Stimulated activated naive B cell treated with anti-CD40 and anti-IgM and Interleukin-4, amounts not matched to agents 10 μg/mL and 1 μg/mL and 100 μg/mL, for 72 hours (primary cell): ENCODE data around the gene BNC2.

Experiments used
- ATAC-seq, 2 donors: fragments of 150-1000 bp; cut with Tn5 transposase; replicated peaks; 2 replicates each; pipeline ENCODE4 v1.10.0; 2021; ENCODE audit warnings: moderate library complexity in 1 of 2
- DNase-seq: peaks from one replicate; pipeline ENCODE4 v3.0.0; 2021
- H3K27ac Mint-ChIP-seq: one replicate; pipeline ENCODE4 v1.8.0; 2022; ENCODE audit warnings: mild to moderate bottlenecking, mixed read lengths
- H3K27me3 Mint-ChIP-seq, 2 donors: one replicate each; pipeline ENCODE4 v1.8.0; 2022; ENCODE audit warnings: mixed read lengths in 2 of 2
- H3K36me3 Mint-ChIP-seq, 2 donors: one replicate each; pipeline ENCODE4 v1.8.0; 2022; ENCODE audit warnings: mixed read lengths in 2 of 2, mild to moderate bottlenecking in 1 of 2
- H3K4me1 Mint-ChIP-seq, 2 donors: one replicate each; pipeline ENCODE4 v1.8.0; 2022; ENCODE audit warnings: mixed read lengths in 2 of 2, mild to moderate bottlenecking in 1 of 2
- H3K4me3 Mint-ChIP-seq, 2 donors: one replicate each; pipeline ENCODE4 v1.8.0; 2022; ENCODE audit warnings: mild to moderate bottlenecking in 2 of 2, mixed read lengths in 2 of 2, moderate library complexity in 1 of 2
- H3K9me3 Mint-ChIP-seq, 2 donors: one replicate each; pipeline ENCODE4 v1.8.0; 2022; ENCODE audit warnings: mixed read lengths in 2 of 2, mild to moderate bottlenecking in 1 of 2

BNC2 gene

DNA sequence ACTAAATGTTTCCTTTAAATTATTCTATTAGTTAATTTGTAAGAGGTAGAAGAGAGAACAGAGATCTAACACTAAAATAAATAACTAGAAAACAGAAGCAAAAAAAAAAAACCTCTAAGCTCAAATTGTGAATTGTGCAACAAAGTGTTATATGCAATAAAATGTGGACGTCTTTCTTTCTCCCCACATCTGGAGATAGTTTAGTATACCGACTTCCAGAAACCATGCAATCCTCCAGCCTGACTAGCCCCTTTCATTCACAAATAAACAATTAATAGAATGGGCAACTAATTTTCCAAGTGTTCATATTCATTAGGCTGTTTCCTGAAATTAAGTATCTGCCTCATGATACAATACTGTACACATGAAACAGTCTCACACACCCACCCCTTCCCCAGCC lies 258.5 kb downstream of the BNC2 start:
- Mint-ChIP-seq H3K4me3 (no peak overlapping the region), H3K27me3 (no peaks in the 10 kb centered on the region), H3K9me3 (peaks cover 0 to 2% of the 10 kb centered on the region in 2 donors), H3K36me3 (no peaks in the 10 kb centered on the region), H3K27ac (no peak overlapping the region), H3K4me1 (no peaks in the 10 kb centered on the region)
- ATAC-seq (no peak), DNase-seq (no peak)

DNA sequence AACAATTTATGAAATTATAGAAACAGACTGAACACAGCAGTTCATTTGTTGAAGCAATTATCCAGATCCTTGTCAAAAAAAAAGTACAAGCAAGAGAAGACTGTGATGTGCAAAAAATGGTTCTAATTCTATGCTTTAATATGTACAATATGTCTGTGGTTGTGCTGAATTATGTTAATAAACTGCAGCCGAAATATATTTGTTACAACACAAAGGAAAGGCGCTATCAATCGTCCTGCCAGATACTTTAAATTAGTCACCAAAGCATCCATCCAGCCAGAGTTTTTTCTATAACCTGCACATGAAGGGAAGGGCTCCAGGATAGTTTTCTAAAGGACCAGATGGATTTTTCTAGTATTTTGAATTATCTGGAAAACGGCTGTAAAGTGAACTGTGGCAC lies 259.5 kb downstream of the BNC2 start:
- no peaks in the 10 kb centered on the region for H3K27me3 Mint-ChIP-seq
- H3K4me3 Mint-ChIP-seq: no peak overlapping the region
- no peaks in the 10 kb centered on the region for H3K4me1 Mint-ChIP-seq
- H3K36me3 Mint-ChIP-seq: no peaks in the 10 kb centered on the region
- no peak overlapping the region for H3K27ac Mint-ChIP-seq
- ATAC-seq (no peak), DNase-seq (no peak)
- peaks cover 0 to 2% of the 10 kb centered on the region in 2 donors for H3K9me3 Mint-ChIP-seq

- no peak for ATAC-seq
- Mint-ChIP-seq H3K4me1 (no peaks in the 10 kb centered on the region), H3K27ac (no peak overlapping the region), H3K27me3 (no peaks in the 10 kb centered on the region), H3K9me3 (peaks cover 0 to 2% of the 10 kb centered on the region in 2 donors), H3K4me3 (no peak overlapping the region), H3K36me3 (no peaks in the 10 kb centered on the region)
- no peak for DNase-seq
Observed at GRCh38 chr9:16610538-16610937, 259.9 kb downstream of the BNC2 start.

DNA sequence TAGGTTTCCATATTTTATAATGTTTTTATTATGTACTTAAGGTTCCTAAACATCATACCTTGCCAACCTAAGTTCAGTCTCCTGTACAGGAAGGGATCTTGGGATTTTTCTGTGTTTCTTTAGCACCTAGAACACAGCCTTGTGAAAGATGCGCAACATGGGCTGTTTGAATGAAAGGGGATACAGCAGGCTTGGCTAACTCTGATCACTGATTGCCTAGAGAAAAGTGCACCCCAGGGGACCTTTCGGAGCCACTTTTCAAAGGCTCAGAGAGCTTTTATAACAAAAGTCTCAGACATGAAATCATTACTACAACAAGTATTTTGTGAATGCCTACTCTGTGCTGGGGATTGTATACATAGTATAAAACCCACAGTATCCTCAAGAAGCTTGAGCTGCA lies 261.6 kb downstream of the BNC2 start:
- H3K27me3 Mint-ChIP-seq: no peaks in the 10 kb centered on the region

DNA sequence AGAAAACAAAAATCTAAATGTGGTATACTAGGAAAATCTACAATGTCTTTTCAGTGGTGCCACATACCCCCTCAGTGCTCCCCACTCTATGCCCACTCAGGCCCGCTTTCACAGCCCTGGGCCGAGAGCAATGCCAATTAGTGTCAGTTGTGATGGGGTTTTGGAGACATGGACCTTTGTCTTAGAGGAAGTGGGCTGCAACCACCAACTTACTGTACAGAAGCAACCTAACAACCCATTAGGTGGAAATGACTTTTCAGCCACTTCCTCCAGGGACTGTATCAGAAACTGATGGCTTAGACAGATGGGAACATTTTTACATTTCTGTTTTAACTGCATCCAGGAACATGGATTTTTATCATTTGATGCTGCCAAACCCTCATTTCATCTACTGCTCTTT lies 268.0 kb downstream of the BNC2 start:
- no peaks in the 10 kb centered on the region for H3K27me3 Mint-ChIP-seq
- no peak overlapping the region for H3K4me3 Mint-ChIP-seq
- peaks cover 0 to 2% of the 10 kb centered on the region in 2 donors for H3K9me3 Mint-ChIP-seq
- H3K36me3 Mint-ChIP-seq: no peaks in the 10 kb centered on the region
- no peak overlapping the region for H3K27ac Mint-ChIP-seq
- ATAC-seq (no peak), DNase-seq (no peak)
- no peaks in the 10 kb centered on the region for H3K4me1 Mint-ChIP-seq

More for the DNA sequence above, 261.6 kb downstream of the BNC2 start:
- peaks cover 0 to 2% of the 10 kb centered on the region in 2 donors for H3K9me3 Mint-ChIP-seq
- H3K4me1 Mint-ChIP-seq: no peaks in the 10 kb centered on the region
- no peak overlapping the region for H3K27ac Mint-ChIP-seq
- H3K36me3 Mint-ChIP-seq: no peaks in the 10 kb centered on the region
- no peak overlapping the region for H3K4me3 Mint-ChIP-seq
- DNase-seq (no peak), ATAC-seq (no peak)

GRCh38 chr9:16601991-16602390 lies 268.5 kb downstream of the BNC2 start:
- H3K27me3 Mint-ChIP-seq: no peaks in the 10 kb centered on the region
- no peaks in the 10 kb centered on the region for H3K36me3 Mint-ChIP-seq
- ATAC-seq: no peak
- no peaks in the 10 kb centered on the region for H3K4me1 Mint-ChIP-seq
- no peak overlapping the region for H3K27ac Mint-ChIP-seq
- H3K4me3 Mint-ChIP-seq: no peak overlapping the region
- no peaks in the 10 kb centered on the region for H3K9me3 Mint-ChIP-seq
- DNase-seq: no peak

GRCh38 chr9:16598316-16598715 lies 272.2 kb downstream of the BNC2 start:
- Mint-ChIP-seq H3K9me3 (no peaks in the 10 kb centered on the region), H3K36me3 (no peaks in the 10 kb centered on the region), H3K27ac (no peak overlapping the region), H3K27me3 (no peaks in the 10 kb centered on the region), H3K4me3 (no peak overlapping the region), H3K4me1 (no peaks in the 10 kb centered on the region)
- no peak for DNase-seq
- no peak for ATAC-seq

DNA sequence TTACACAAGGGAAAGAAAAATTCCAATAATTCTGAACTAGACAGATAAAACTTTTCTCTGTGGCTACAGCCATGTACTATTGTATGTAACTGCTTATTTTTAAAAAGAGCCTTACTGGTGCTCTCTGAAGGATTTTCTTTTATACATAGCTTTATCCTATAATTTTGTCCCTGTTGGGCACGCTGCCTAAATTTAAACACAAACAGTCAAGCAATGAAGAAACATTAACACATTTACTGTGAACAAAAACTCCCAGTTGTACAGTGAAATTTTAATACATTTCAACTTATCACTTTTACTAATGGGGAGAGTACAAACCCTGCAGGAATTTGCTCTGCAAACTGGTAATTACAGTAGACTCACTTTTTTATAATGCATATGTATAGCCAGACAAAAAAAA lies 273.3 kb downstream of the BNC2 start:
- Mint-ChIP-seq H3K27ac (no peak overlapping the region), H3K4me3 (no peak overlapping the region)
- no peak for ATAC-seq

DNA sequence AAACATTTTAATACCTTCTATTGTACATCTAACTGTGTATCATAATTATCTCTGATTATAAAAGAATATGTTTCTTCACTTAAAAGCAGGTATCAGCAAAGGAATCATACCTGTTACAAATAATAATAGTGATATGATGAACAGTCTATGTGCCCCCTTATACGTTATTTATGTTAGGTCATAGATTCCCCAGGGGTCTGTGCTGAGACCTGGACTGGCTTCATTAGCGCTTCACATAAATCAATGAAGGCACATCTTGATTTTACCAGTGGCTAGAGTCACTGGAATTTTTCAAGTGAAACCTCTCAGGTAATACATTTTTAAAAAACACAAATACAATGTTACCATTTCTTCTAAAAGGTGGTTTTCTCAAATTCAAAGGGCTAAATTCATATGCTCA lies 275.2 kb downstream of the BNC2 start:
- Mint-ChIP-seq H3K27ac (no peak overlapping the region), H3K4me3 (no peak overlapping the region), H3K27me3 (no peaks in the 10 kb centered on the region), H3K4me1 (no peaks in the 10 kb centered on the region), H3K36me3 (no peaks in the 10 kb centered on the region), H3K9me3 (no peaks in the 10 kb centered on the region)
- no peak for ATAC-seq
- no peak for DNase-seq

More for the DNA sequence above, 273.3 kb downstream of the BNC2 start:
- DNase-seq: no peak
- no peaks in the 10 kb centered on the region for H3K9me3 Mint-ChIP-seq
- H3K27me3 Mint-ChIP-seq: no peaks in the 10 kb centered on the region
- H3K4me1 Mint-ChIP-seq: no peaks in the 10 kb centered on the region
- no peaks in the 10 kb centered on the region for H3K36me3 Mint-ChIP-seq

DNA sequence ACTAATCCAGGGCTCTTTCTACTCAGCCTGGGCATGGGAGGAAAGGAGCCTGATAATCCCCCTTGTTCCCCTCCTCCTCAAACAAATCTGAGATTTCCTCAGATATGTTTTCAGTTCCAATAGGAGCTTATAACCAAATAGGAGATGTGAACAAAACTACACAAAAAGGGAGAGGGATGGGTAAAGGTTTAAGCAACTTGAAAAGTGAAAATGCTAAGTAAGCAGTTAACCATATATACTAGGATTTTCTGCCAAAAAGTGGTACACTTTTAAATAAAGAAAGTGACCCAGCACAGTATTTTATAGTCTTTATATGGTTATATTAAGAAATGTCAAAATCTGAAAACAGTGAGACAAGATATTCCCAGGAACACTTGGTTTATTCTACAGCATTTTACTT lies 275.7 kb downstream of the BNC2 start:
- no peaks in the 10 kb centered on the region for H3K4me1 Mint-ChIP-seq
- no peak for ATAC-seq
- H3K27me3 Mint-ChIP-seq: no peaks in the 10 kb centered on the region
- no peak overlapping the region for H3K4me3 Mint-ChIP-seq
- H3K36me3 Mint-ChIP-seq: no peaks in the 10 kb centered on the region
- no peak overlapping the region for H3K27ac Mint-ChIP-seq
- H3K9me3 Mint-ChIP-seq: no peaks in the 10 kb centered on the region
- no peak for DNase-seq

DNA sequence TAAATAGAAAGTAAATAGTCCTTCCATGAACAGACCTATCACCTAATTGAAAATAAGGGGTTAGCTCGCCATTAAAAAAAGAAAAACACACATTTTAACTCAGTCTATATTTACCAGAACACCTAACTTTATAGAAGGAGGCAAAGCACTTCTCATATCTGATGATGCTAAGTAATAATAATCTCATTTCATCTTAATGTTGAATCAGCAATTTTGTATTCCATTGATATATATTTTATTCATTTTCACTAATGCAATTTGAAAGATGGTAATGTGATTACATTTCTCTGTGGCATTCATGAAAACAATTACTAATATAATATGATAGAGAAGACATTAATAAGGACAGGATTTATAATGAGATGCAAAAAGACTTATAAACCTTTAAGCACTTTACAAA lies 276.7 kb downstream of the BNC2 start:
- DNase-seq: no peak
- Mint-ChIP-seq H3K4me1 (no peaks in the 10 kb centered on the region), H3K9me3 (no peaks in the 10 kb centered on the region), H3K27me3 (no peaks in the 10 kb centered on the region), H3K4me3 (no peak overlapping the region), H3K27ac (no peak overlapping the region), H3K36me3 (no peaks in the 10 kb centered on the region)
- no peak for ATAC-seq

DNA sequence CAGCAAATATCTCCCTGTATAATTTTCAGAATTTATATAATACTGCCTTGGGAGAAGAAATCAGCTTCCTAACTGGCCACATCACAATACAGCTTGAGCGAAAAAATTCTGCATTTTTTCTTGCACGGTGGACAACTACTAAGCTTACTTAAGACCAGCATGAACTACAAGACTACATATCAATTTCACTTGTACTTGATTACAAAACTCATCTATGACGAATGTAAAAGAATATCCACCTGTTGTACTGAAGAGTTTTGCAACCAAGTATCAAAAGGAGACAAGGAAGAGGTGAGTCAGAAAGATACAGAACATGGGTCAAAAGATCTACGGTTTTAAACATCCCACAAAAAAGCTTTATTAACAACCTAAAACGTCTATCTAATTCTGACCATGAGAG lies 279.4 kb downstream of the BNC2 start:
- DNase-seq (no peak), ATAC-seq (no peak)
- Mint-ChIP-seq H3K9me3 (no peaks in the 10 kb centered on the region), H3K36me3 (no peaks in the 10 kb centered on the region), H3K27ac (no peak overlapping the region), H3K4me1 (no peaks in the 10 kb centered on the region), H3K27me3 (no peaks in the 10 kb centered on the region), H3K4me3 (no peak overlapping the region)

GRCh38 chr9:16585591-16585990 lies 284.9 kb downstream of the BNC2 start:
- ATAC-seq (no peak), DNase-seq (no peak)
- Mint-ChIP-seq H3K27me3 (no peaks in the 10 kb centered on the region), H3K36me3 (no peaks in the 10 kb centered on the region), H3K4me3 (no peak overlapping the region), H3K9me3 (no peaks in the 10 kb centered on the region), H3K4me1 (no peaks in the 10 kb centered on the region), H3K27ac (no peak overlapping the region)

DNA sequence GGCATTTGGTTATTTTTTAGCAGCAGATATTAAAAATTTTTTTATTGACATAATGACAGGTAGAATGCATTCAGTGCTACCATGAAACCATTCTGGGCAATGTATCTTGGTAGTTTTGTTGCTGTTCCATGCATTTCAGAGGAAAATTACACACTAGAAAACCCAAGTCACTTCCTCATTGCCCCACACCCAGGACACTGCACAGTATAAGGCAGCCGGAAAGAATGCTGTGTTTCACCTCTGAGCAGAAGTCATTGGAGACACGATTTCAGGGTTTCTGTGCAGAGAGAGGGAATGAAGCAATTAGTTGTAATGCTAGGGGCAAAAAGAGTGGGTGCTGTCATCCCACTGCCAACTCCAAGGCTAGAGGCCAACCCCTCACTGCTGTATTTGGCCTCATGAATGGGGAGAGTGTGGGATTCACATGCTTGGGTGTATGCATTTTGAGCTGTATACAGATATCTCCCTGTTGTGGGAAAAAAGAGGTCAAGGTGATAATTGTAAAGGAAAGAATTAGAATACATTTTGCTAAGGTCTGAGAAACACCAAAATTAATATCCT lies 290.5 kb downstream of the BNC2 start:
- Mint-ChIP-seq H3K36me3 (no peaks in the 10 kb centered on the region), H3K4me1 (no peaks in the 10 kb centered on the region), H3K27me3 (no peaks in the 10 kb centered on the region), H3K9me3 (peaks cover 0 to 2% of the 10 kb centered on the region in 2 donors), H3K27ac (no peak overlapping the region), H3K4me3 (no peak overlapping the region)
- no peak for ATAC-seq
- DNase-seq: no peak

DNA sequence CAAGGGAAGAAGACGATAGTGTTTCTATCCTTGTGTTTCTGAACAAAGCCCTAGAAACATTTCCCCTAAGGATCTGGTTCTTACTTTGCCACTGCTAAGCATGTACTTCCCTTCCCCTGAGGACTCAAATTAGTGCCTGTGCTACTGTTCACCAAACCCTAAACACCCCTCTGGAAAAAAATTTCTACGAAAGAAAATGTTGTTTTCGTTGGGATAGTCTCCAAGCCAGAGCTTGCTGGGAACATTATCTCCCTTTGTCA lies 294.6 kb downstream of the BNC2 start:
- Mint-ChIP-seq H3K9me3 (peaks cover 0 to 2% of the 10 kb centered on the region in 2 donors), H3K36me3 (no peaks in the 10 kb centered on the region), H3K27me3 (no peaks in the 10 kb centered on the region), H3K4me1 (no peaks in the 10 kb centered on the region), H3K4me3 (no peak overlapping the region), H3K27ac (no peak overlapping the region)
- ATAC-seq (no peak), DNase-seq (no peak)
